Stimulated activated naive B cell treated with anti-CD40 and anti-IgM and Interleukin-4, amounts not matched to agents 10 μg/mL and 1 μg/mL and 100 μg/mL, for 72 hours (primary cell): ENCODE data around the gene EPS8L2.
A peak's percentile ranks its signal among the peaks of the same experiment; 100 is the strongest.

Experiments
- ATAC-seq, 2 donors: fragments of 150-1000 bp; cut with Tn5 transposase; replicated peaks; 2 replicates each; pipeline ENCODE4 v1.10.0; 2021; ENCODE audit warnings: moderate library complexity in 1 of 2
- DNase-seq: peaks from one replicate; pipeline ENCODE4 v3.0.0; 2021
- H3K27ac Mint-ChIP-seq: one replicate; pipeline ENCODE4 v1.8.0; 2022; ENCODE audit warnings: mild to moderate bottlenecking, mixed read lengths
- H3K27me3 Mint-ChIP-seq, 2 donors: one replicate each; pipeline ENCODE4 v1.8.0; 2022; ENCODE audit warnings: mixed read lengths in 2 of 2
- H3K36me3 Mint-ChIP-seq, 2 donors: one replicate each; pipeline ENCODE4 v1.8.0; 2022; ENCODE audit warnings: mixed read lengths in 2 of 2, mild to moderate bottlenecking in 1 of 2
- H3K4me1 Mint-ChIP-seq, 2 donors: one replicate each; pipeline ENCODE4 v1.8.0; 2022; ENCODE audit warnings: mixed read lengths in 2 of 2, mild to moderate bottlenecking in 1 of 2
- H3K4me3 Mint-ChIP-seq, 2 donors: one replicate each; pipeline ENCODE4 v1.8.0; 2022; ENCODE audit warnings: mild to moderate bottlenecking in 2 of 2, mixed read lengths in 2 of 2, moderate library complexity in 1 of 2
- H3K9me3 Mint-ChIP-seq, 2 donors: one replicate each; pipeline ENCODE4 v1.8.0; 2022; ENCODE audit warnings: mixed read lengths in 2 of 2, mild to moderate bottlenecking in 1 of 2

The EPS8L2 gene

GRCh38 chr11:721247-721740 lies 15.3 kb downstream of the EPS8L2 start:
- peaks cover 19 to 34% of the 10 kb centered on the region in 2 donors for H3K4me1 Mint-ChIP-seq
- no peak overlapping the region for H3K27ac Mint-ChIP-seq
- peak; percentile 36 to 53 for ATAC-seq
- no peaks in the 10 kb centered on the region for H3K36me3 Mint-ChIP-seq
- no peak for DNase-seq
- no peaks in the 10 kb centered on the region for H3K9me3 Mint-ChIP-seq
- peak overlapping the region; percentile 80 to 82 for H3K4me3 Mint-ChIP-seq
- H3K27me3 Mint-ChIP-seq, result peaks cover 6 to 41% of the 10 kb centered on the region in 2 donors

GRCh38 chr11:721741-722345 lies 15.8 kb downstream of the EPS8L2 start:
- Mint-ChIP-seq H3K27ac (no peak overlapping the region), H3K9me3 (no peaks in the 10 kb centered on the region), H3K36me3 (no peaks in the 10 kb centered on the region), H3K27me3 (peaks cover 6 to 37% of the 10 kb centered on the region in 2 donors), H3K4me3 (peak overlapping the region; percentile 80 to 82), H3K4me1 (peaks cover 21 to 37% of the 10 kb centered on the region in 2 donors)
- DNase-seq (peak; percentile 47), ATAC-seq (peak; percentile 69 to 72)

- Mint-ChIP-seq H3K36me3 (no peaks in the 10 kb centered on the region), H3K27ac (no peak overlapping the region), H3K9me3 (no peaks in the 10 kb centered on the region), H3K27me3 (peaks cover 6 to 37% of the 10 kb centered on the region in 2 donors), H3K4me3 (peak overlapping the region; percentile 29 to 80), H3K4me1 (peaks cover 21 to 42% of the 10 kb centered on the region in 2 donors)
- DNase-seq, result no peak
- ATAC-seq, result no peak
Measured at GRCh38 chr11:722346-722811, 16.3 kb downstream of the EPS8L2 start.

GRCh38 chr11:723120-723883 lies 17.3 kb downstream of the EPS8L2 start:
- peaks cover 24 to 43% of the 10 kb centered on the region in 2 donors for H3K4me1 Mint-ChIP-seq
- DNase-seq (no peak), ATAC-seq (peak; percentile 43 to 44)
- H3K4me3 Mint-ChIP-seq, result peak overlapping the region; percentile 82 to 85
- H3K27ac Mint-ChIP-seq, result peak overlapping the region; percentile 72
- no peaks in the 10 kb centered on the region for H3K9me3 Mint-ChIP-seq
- no peaks in the 10 kb centered on the region for H3K36me3 Mint-ChIP-seq
- peaks cover 6 to 37% of the 10 kb centered on the region in 2 donors for H3K27me3 Mint-ChIP-seq

GRCh38 chr11:724049-724777 lies 18.2 kb downstream of the EPS8L2 start:
- Mint-ChIP-seq H3K36me3 (no peaks in the 10 kb centered on the region), H3K4me1 (peaks cover 23 to 43% of the 10 kb centered on the region in 2 donors), H3K27me3 (peaks cover 4 to 34% of the 10 kb centered on the region in 2 donors), H3K4me3 (peak overlapping the region in 1 of 2 donors; percentile 17), H3K9me3 (no peaks in the 10 kb centered on the region), H3K27ac (no peak overlapping the region)
- no peak for DNase-seq
- ATAC-seq, result no peak

GRCh38 chr11:724778-725386 lies 18.9 kb downstream of the EPS8L2 start:
- Mint-ChIP-seq H3K9me3 (no peaks in the 10 kb centered on the region), H3K27me3 (peaks cover 2 to 30% of the 10 kb centered on the region in 2 donors), H3K4me1 (peaks cover 18 to 37% of the 10 kb centered on the region in 2 donors), H3K4me3 (peak overlapping the region; percentile 68 to 75), H3K36me3 (no peaks in the 10 kb centered on the region), H3K27ac (no peak overlapping the region)
- DNase-seq, result no peak
- ATAC-seq, result no peak

- Mint-ChIP-seq H3K9me3 (no peaks in the 10 kb centered on the region), H3K4me3 (peak overlapping the region; percentile 68 to 75), H3K27ac (no peak overlapping the region), H3K27me3 (peaks cover 3 to 24% of the 10 kb centered on the region in 2 donors), H3K36me3 (no peaks in the 10 kb centered on the region), H3K4me1 (peaks cover 16 to 37% of the 10 kb centered on the region in 2 donors)
- DNase-seq, result no peak
- no peak for ATAC-seq
Measured at GRCh38 chr11:725624-726202, 19.7 kb downstream of the EPS8L2 start.

GRCh38 chr11:726278-727220 lies 20.5 kb downstream of the EPS8L2 start:
- peak overlapping the region; percentile 47 for H3K27ac Mint-ChIP-seq
- H3K9me3 Mint-ChIP-seq, result no peaks in the 10 kb centered on the region
- peak; percentile 44 for DNase-seq
- peak overlapping the region; percentile 73 to 75 for H3K4me3 Mint-ChIP-seq
- no peaks in the 10 kb centered on the region for H3K36me3 Mint-ChIP-seq
- H3K4me1 Mint-ChIP-seq, result peaks cover 13 to 30% of the 10 kb centered on the region in 2 donors
- H3K27me3 Mint-ChIP-seq, result peaks cover 3 to 20% of the 10 kb centered on the region in 2 donors
- ATAC-seq, result peak; percentile 26 to 39

GRCh38 chr11:727281-727701 lies 21.3 kb downstream of the EPS8L2 start:
- ATAC-seq (no peak), DNase-seq (no peak)
- Mint-ChIP-seq H3K4me3 (no peak overlapping the region), H3K9me3 (no peaks in the 10 kb centered on the region), H3K27ac (no peak overlapping the region), H3K4me1 (peaks cover 10 to 23% of the 10 kb centered on the region in 2 donors), H3K36me3 (no peaks in the 10 kb centered on the region), H3K27me3 (peaks cover 3 to 16% of the 10 kb centered on the region in 2 donors)

- H3K9me3 Mint-ChIP-seq, result no peaks in the 10 kb centered on the region
- peaks cover 3 to 21% of the 10 kb centered on the region in 2 donors for H3K27me3 Mint-ChIP-seq
- H3K27ac Mint-ChIP-seq, result no peak overlapping the region
- H3K36me3 Mint-ChIP-seq, result no peaks in the 10 kb centered on the region
- DNase-seq (peak; percentile 73), ATAC-seq (peak; percentile 82 to 83)
- H3K4me3 Mint-ChIP-seq, result no peak overlapping the region
- H3K4me1 Mint-ChIP-seq, result peaks cover 8 to 18% of the 10 kb centered on the region in 2 donors
Measured at GRCh38 chr11:727859-728748, 22.1 kb downstream of the EPS8L2 start.

GRCh38 chr11:728901-729491 lies 23.0 kb downstream of the EPS8L2 start:
- DNase-seq, result no peak
- no peaks in the 10 kb centered on the region for H3K36me3 Mint-ChIP-seq
- no peak for ATAC-seq
- H3K4me3 Mint-ChIP-seq, result no peak overlapping the region
- peaks cover 7 to 15% of the 10 kb centered on the region in 2 donors for H3K4me1 Mint-ChIP-seq
- no peak overlapping the region for H3K27ac Mint-ChIP-seq
- H3K27me3 Mint-ChIP-seq, result peaks cover 3 to 24% of the 10 kb centered on the region in 2 donors
- no peaks in the 10 kb centered on the region for H3K9me3 Mint-ChIP-seq
